B cell (primary cell): ENCODE results near the gene KLHL25. TPM values are rescaled to one million over a fixed set of nuclear protein-coding genes. Genes with fewer than 3 reads are reported as not detected.

Experiments
- ATAC-seq: fragments of 200-7000 bp; cut with Tn5 transposase; one replicate; pipeline ENCODE4 v1.10.0; 2021; ENCODE audit warnings: low read depth, mild to moderate bottlenecking, moderate number of reproducible peaks, moderate library complexity
- CTCF ChIA-PET: fragments of 350-600 bp; sonication (Branson Sonifier 250); formaldehyde crosslinking; loops from one replicate; lab custom pipeline; 2021; ENCODE audit warnings: antibody characterized with exemption, inconsistent platforms; lab: Charles Lee
- POLR2A ChIA-PET: fragments of 350-600 bp; sonication (Branson Sonifier 250); formaldehyde crosslinking; loops from one replicate; lab custom pipeline; 2021; ENCODE audit warnings: antibody characterized with exemption; lab: Charles Lee
- DNase-seq: peaks from one replicate; pipeline ENCODE4 v3.0.0; 2013
- H2AFZ ChIP-seq: 2 replicates; pipeline ENCODE4 v1.6.1; 2012; ENCODE audit warnings: mild to moderate bottlenecking, low read depth, low read length; ENCODE audit not compliant: insufficient read depth, poor library complexity, severe bottlenecking
- H3K27ac ChIP-seq, 2 donors: 1 replicate in 1 of 2; 2 replicates in 1 of 2; pipeline ENCODE4 v1.5.1; 2012 to 2013; ENCODE audit warnings: low read length in 2 of 2, mild to moderate bottlenecking in 2 of 2, moderate library complexity in 1 of 2
- H3K27me3 ChIP-seq, 4 experiments: fragments of 200-600 bp in 1 of 4; sonication (generic) in 1 of 4; replicated peaks in 1 of 4; 1 replicate in 2 of 4; 2 replicates in 2 of 4; pipeline versions ENCODE4 v1.6.1 to v1.7.0; 2013 to 2016; ENCODE audit warnings: low read length in 3 of 4, mild to moderate bottlenecking in 2 of 4, mixed read lengths in 1 of 4, moderate library complexity in 1 of 4; ENCODE audit not compliant: insufficient read depth in 4 of 4, control insufficient read depth in 3 of 4; ENCODE audit errors: control extremely low read depth in 1 of 4
- H3K36me3 ChIP-seq, 2 experiments: replicated peaks in 1 of 2; 1 replicate in 1 of 2; 2 replicates in 1 of 2; pipeline versions ENCODE4 v1.6.1 to v1.7.1; 2013; ENCODE audit warnings: low read length in 1 of 2; ENCODE audit not compliant: insufficient read depth in 2 of 2, control insufficient read depth in 1 of 2; ENCODE audit errors: control extremely low read depth in 1 of 2, extremely low read depth in 1 of 2
- H3K4me1 ChIP-seq, 2 donors: fragments of 200-600 bp in 1 of 2; sonication (generic) in 1 of 2; 1 replicate in 1 of 2; 2 replicates in 1 of 2; pipeline versions ENCODE4 v1.5.1 to v1.6.1; 2013 to 2017; ENCODE audit warnings: low read length in 2 of 2; ENCODE audit not compliant: control insufficient read depth in 2 of 2, insufficient read depth in 2 of 2
- H3K4me2 ChIP-seq: replicated peaks from 2 replicates; pipeline ENCODE3; 2012; ENCODE audit warnings: mild to moderate bottlenecking, low read depth, low read length; ENCODE audit not compliant: poor library complexity, severe bottlenecking
- H3K4me3 ChIP-seq, 5 experiments: fragments of 200-600 bp in 1 of 5; sonication (generic) in 1 of 5; 1 replicate in 3 of 5; 2 replicates in 2 of 5; pipeline versions ENCODE4 v1.5.1 to v1.7.0; 2011 to 2016; ENCODE audit warnings: low read length in 4 of 5, mild to moderate bottlenecking in 4 of 5, low read depth in 2 of 5, control low read depth in 1 of 5, moderate library complexity in 1 of 5; ENCODE audit not compliant: insufficient read depth in 1 of 5; ENCODE audit errors: control extremely low read depth in 1 of 5, extremely low read depth in 1 of 5
- H3K79me2 ChIP-seq: fragments of 200-600 bp; sonication (generic); one replicate; pipeline ENCODE4 v1.6.0; 2016; ENCODE audit warnings: low read length; ENCODE audit not compliant: control insufficient read depth, insufficient read depth
- H3K9ac ChIP-seq: fragments of 200-600 bp; sonication (generic); 2 replicates; pipeline ENCODE4 v1.6.1; 2017; ENCODE audit warnings: mild to moderate bottlenecking, low read length, moderate library complexity
- H3K9me3 ChIP-seq, 3 donors: one replicate each; pipeline versions ENCODE4 v1.6.1 to v1.7.1; 2013; ENCODE audit warnings: low read length in 2 of 3; ENCODE audit not compliant: control insufficient read depth in 2 of 3, insufficient read depth in 1 of 3; ENCODE audit errors: control extremely low read depth in 1 of 3
- H4K20me1 ChIP-seq: 2 replicates; pipeline ENCODE4 v1.6.0; 2012; ENCODE audit warnings: mild to moderate bottlenecking, low read length; ENCODE audit not compliant: insufficient read depth, control insufficient read depth, poor library complexity, severe bottlenecking
- H3K27ac Mint-ChIP-seq: one replicate; pipeline ENCODE4 v1.8.0; 2021; ENCODE audit warnings: mixed read lengths
- H3K27me3 Mint-ChIP-seq: one replicate; pipeline ENCODE4 v1.8.0; 2021; ENCODE audit warnings: mixed read lengths
- H3K4me1 Mint-ChIP-seq: one replicate; pipeline ENCODE4 v1.8.0; 2021; ENCODE audit warnings: mixed read lengths
- H3K4me3 Mint-ChIP-seq: one replicate; pipeline ENCODE4 v1.8.0; 2021; ENCODE audit warnings: mixed read lengths
- H3K9me3 Mint-ChIP-seq: one replicate; pipeline ENCODE4 v1.8.0; 2022; ENCODE audit warnings: mixed read lengths; ENCODE audit not compliant: insufficient read depth
- CTCF ChIP-seq: fragments of 200-600 bp; IDR thresholded peaks from one replicate; pipeline ENCODE4 v1.8.0; 2022; ENCODE audit warnings: antibody characterized with exemption, mild to moderate bottlenecking
- EZH2 ChIP-seq: IDR thresholded peaks from 2 replicates; pipeline ENCODE4 v1.6.1; 2012; ENCODE audit warnings: borderline replicate concordance, low read depth, mild to moderate bottlenecking, moderate library complexity, low read length; ENCODE audit not compliant: insufficient read depth, poor library complexity, severe bottlenecking
- WGBS: methylation state at CpG from one replicate; pipeline ENCODE4 v1.1.5; 2013; ENCODE audit warnings: missing lambda C conversion rate; ENCODE audit not compliant: insufficient coverage; 5-methylcytosine and 5-hydroxymethylcytosine counted together
- intact Hi-C: fragments of 100-400 bp; cut with micrococcal nuclease; formaldehyde crosslinking; loops from one replicate; pipeline ENCODE4 v1.10.0; 2022
- polyA plus RNA-seq: library from polyadenylated mRNA; depleted of rRNA; stranded (reverse); fragments of >200 nt; gene quantifications from 2 replicates; pipeline ENCODE4 v1.2.3, GENCODE V29; 2012
- total RNA-seq, 2 donors: library from RNA; stranded (reverse); fragments of 120-200 nt in 1 of 2; gene quantifications; 1 replicate in 1 of 2; 2 replicates in 1 of 2; pipeline versions ENCODE4 v1.2.3 to v1.2.4, GENCODE V29; 2013 to 2022

Gene KLHL25
- total and polyA plus RNA-seq, 2 donors (not counting 1 experiment from before 2014, with no cell fraction given) = 1.1 to 3.3 TPM

GRCh38 chr15:85757073-85757938 is 37.4 kb downstream of the KLHL25 start:
- Mint-ChIP-seq H3K4me1 (peaks cover 2% of the 10 kb centered on the region), H3K27ac (no peak overlapping the region), H3K27me3 (no peaks in the 10 kb centered on the region), H3K4me3 (no peak overlapping the region), H3K9me3 (no peaks in the 10 kb centered on the region)
- no peak overlapping the region for H2AFZ ChIP-seq
- no peak overlapping the region for H3K9ac ChIP-seq
- POLR2A ChIA-PET = no interaction called here
- CTCF ChIA-PET = no interaction called here
- no peaks in the 10 kb centered on the region for H3K36me3 ChIP-seq
- no peaks in the 10 kb centered on the region for H4K20me1 ChIP-seq
- H3K27ac ChIP-seq = no peak overlapping the region
- H3K4me3 ChIP-seq = no peak overlapping the region
- H3K27me3 ChIP-seq = no peaks in the 10 kb centered on the region
- DNase-seq = no peak
- H3K9me3 ChIP-seq = no peaks in the 10 kb centered on the region
- H3K79me2 ChIP-seq = no peaks in the 10 kb centered on the region
- intact Hi-C loops = no loop called here
- no peak for TF ChIP-seq EZH2
- no peak for TF ChIP-seq CTCF
- no peak overlapping the region for H3K4me2 ChIP-seq
- H3K4me1 ChIP-seq = no peaks in the 10 kb centered on the region
- WGBS = 94% methylated on average over 6 of the region's 13 CpGs
- no peak for ATAC-seq

GRCh38 chr15:85756411-85757072 is 38.2 kb downstream of the KLHL25 start:
- Histone ChIP-seq H3K27me3 (no peaks in the 10 kb centered on the region), H3K4me2 (no peak overlapping the region), H3K79me2 (no peaks in the 10 kb centered on the region), H3K9ac (no peak overlapping the region), H3K4me3 (no peak overlapping the region), H3K9me3 (no peaks in the 10 kb centered on the region), H3K4me1 (no peaks in the 10 kb centered on the region), H3K27ac (no peak overlapping the region), H3K36me3 (no peaks in the 10 kb centered on the region), H4K20me1 (no peaks in the 10 kb centered on the region), H2AFZ (no peak overlapping the region)
- ChIA-PET POLR2A (no interaction called here), CTCF (no interaction called here)
- no peaks in the 10 kb centered on the region for H3K9me3 Mint-ChIP-seq
- TF ChIP-seq CTCF (no peak), EZH2 (no peak)
- intact Hi-C loops = no loop called here
- H3K27ac Mint-ChIP-seq = no peak overlapping the region
- DNase-seq (no peak), ATAC-seq (no peak)
- H3K4me3 Mint-ChIP-seq = no peak overlapping the region
- no peaks in the 10 kb centered on the region for H3K27me3 Mint-ChIP-seq
- H3K4me1 Mint-ChIP-seq = peaks cover 2% of the 10 kb centered on the region
- WGBS = 99% methylated on average over 9 of the region's 9 CpGs
